Measurements from ENCODE around the gene LRFN2. TPM values are rescaled to one million over a fixed set of nuclear protein-coding genes. Genes with fewer than 3 reads are reported as not detected.
A peak's percentile ranks its signal among the peaks of the same experiment; 100 is the strongest.

The LRFN2 gene
- total and polyA plus RNA-seq, 11 donors = not detected

DNA sequence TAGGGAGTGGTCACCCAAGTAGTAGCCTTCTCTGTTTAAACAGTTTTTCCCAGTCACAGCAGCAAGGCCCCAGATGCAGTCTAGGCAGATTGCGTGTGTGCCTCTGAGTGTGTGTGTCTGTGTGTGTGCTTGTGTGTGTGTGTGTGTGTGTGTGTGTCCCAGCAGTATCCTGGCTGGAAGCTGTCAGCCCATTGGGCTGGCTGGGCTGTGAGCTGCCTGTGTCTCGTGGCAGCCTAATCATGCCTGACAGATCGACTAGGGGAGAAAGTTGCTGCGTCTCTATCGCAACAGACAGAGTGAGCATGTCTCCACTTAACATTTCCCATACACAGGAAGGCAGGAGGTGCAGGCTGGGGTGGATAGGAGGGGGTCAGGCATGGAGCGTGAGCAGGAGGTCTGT, 42.9 kb upstream of the LRFN2 start:
- intact Hi-C loops (cut with DNase I) = no loop called here
- 27 to 45% (median 28%) methylated on average over 6 of the region's 6 CpGs for WGBS, 4 donors
- H3K27ac ChIP-seq = no peak overlapping the region
- H3K36me3 ChIP-seq = no peaks in the 10 kb centered on the region
- H3K27me3 ChIP-seq = peaks cover 0 to 19% (median 0%) of the 10 kb centered on the region in 9 donors
- TF ChIP-seq, protein P1, sequence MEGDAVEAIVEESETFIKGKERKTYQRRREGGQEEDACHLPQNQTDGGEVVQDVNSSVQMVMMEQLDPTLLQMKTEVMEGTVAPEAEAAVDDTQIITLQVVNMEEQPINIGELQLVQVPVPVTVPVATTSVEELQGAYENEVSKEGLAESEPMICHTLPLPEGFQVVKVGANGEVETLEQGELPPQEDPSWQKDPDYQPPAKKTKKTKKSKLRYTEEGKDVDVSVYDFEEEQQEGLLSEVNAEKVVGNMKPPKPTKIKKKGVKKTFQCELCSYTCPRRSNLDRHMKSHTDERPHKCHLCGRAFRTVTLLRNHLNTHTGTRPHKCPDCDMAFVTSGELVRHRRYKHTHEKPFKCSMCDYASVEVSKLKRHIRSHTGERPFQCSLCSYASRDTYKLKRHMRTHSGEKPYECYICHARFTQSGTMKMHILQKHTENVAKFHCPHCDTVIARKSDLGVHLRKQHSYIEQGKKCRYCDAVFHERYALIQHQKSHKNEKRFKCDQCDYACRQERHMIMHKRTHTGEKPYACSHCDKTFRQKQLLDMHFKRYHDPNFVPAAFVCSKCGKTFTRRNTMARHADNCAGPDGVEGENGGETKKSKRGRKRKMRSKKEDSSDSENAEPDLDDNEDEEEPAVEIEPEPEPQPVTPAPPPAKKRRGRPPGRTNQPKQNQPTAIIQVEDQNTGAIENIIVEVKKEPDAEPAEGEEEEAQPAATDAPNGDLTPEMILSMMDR (IDR thresholded peaks at IDR 0.05) = no peak
- no peak for TF ChIP-seq POLR2A (IDR thresholded peaks at IDR 0.05)
- H3K9me3 ChIP-seq = peaks cover 0 to 3% (median 0%) of the 10 kb centered on the region in 12 donors
- no peak for DNase-seq
- no peak overlapping the region for H3K4me3 ChIP-seq
- peak in 1 of 4 donors; percentile 25 for ATAC-seq
- H3K4me1 ChIP-seq = no peaks in the 10 kb centered on the region

- ATAC-seq = no peak
- intact Hi-C loops (cut with DNase I) = no loop called here
Measured at GRCh38 chr6:40629463-40629862, 42.3 kb upstream of the LRFN2 start.

DNA sequence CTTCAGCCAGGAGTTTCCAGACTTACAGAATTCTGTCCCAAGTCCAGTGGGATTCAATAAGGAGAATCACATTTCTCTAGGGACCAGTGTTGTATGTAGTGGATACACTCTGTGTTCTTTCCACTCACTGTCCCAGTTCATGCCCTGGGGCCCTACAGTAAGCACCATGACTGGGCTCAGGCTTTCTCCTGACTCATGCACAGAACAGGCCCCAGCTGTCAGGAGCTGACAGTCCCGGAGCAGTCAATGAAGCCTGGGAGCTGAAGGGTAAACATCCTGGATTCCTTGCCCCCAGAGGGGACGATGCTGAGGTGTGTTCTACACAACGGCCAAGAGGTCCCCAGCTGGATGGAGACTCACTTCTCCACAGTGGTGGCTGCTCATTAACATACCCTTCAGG, 40.2 kb upstream of the LRFN2 start:
- Histone ChIP-seq H3K27me3 (peaks cover 0 to 17% (median 0%) of the 10 kb centered on the region in 9 donors), H3K9me3 (peaks cover 0 to 3% (median 0%) of the 10 kb centered on the region in 12 donors), H3K27ac (no peak overlapping the region), H3K4me3 (no peak overlapping the region), H3K4me1 (no peaks in the 10 kb centered on the region), H3K36me3 (no peaks in the 10 kb centered on the region)
- intact Hi-C loops (cut with DNase I) = no loop called here
- DNase-seq = no peak
- no peak for ATAC-seq
- TF ChIP-seq, protein P1 (IDR thresholded peaks at IDR 0.05) = no peak
- 34 to 55% (median 41%) methylated on average over 3 of the region's 3 CpGs for WGBS, 4 donors

More at GRCh38 chr6:40629463-40629862, 42.3 kb upstream of the LRFN2 start:
- peaks cover 0 to 19% (median 0%) of the 10 kb centered on the region in 9 donors for H3K27me3 ChIP-seq
- H3K36me3 ChIP-seq = no peaks in the 10 kb centered on the region
- H3K27ac ChIP-seq = no peak overlapping the region
- 86 to 90% (median 89%) methylated on average over 6 of the region's 6 CpGs for WGBS, 4 donors
- no peak for TF ChIP-seq POLR2A (IDR thresholded peaks at IDR 0.05)
- TF ChIP-seq, protein P1 (IDR thresholded peaks at IDR 0.05) = no peak
- DNase-seq = no peak
- H3K4me1 ChIP-seq = no peaks in the 10 kb centered on the region
- H3K4me3 ChIP-seq = no peak overlapping the region
- peaks cover 0 to 3% (median 0%) of the 10 kb centered on the region in 12 donors for H3K9me3 ChIP-seq

GRCh38 chr6:40626886-40627285, 39.7 kb upstream of the LRFN2 start:
- Histone ChIP-seq H3K9me3 (peaks cover 0 to 3% (median 0%) of the 10 kb centered on the region in 12 donors), H3K36me3 (no peaks in the 10 kb centered on the region), H3K27me3 (peaks cover 0 to 17% (median 0%) of the 10 kb centered on the region in 9 donors), H3K4me3 (no peak overlapping the region), H3K4me1 (no peaks in the 10 kb centered on the region), H3K27ac (no peak overlapping the region)
- intact Hi-C loops (cut with DNase I) = no loop called here
- WGBS, 4 donors = 68 to 91% (median 79%) methylated on average over 4 of the region's 4 CpGs
- no peak for DNase-seq
- no peak for ATAC-seq
- TF ChIP-seq, protein P1 (IDR thresholded peaks at IDR 0.05) = no peak
- no peak for TF ChIP-seq POLR2A (IDR thresholded peaks at IDR 0.05)
